Coronary artery (tissue), 2 donors: Measurements from ENCODE around the gene FAM83C.

ENCODE experiments used
- DNase-seq: peaks from one replicate; pipeline ENCODE4 v3.0.0-alpha.2; 2017; ENCODE audit warnings: low spot score
- H3K27ac ChIP-seq, 2 donors: fragments of 200-600 bp; sonication (generic); one replicate each; pipeline ENCODE4 v1.5.1; 2016 to 2019
- H3K4me3 ChIP-seq: fragments of 200-600 bp; sonication (generic); 2 replicates; pipeline ENCODE4 v1.5.1; 2016; ENCODE audit warnings: mild to moderate bottlenecking, moderate library complexity
- CTCF ChIP-seq: fragments of 200-600 bp; sonication (generic); IDR thresholded peaks from one replicate; pipeline ENCODE4 v1.5.1; 2019; ENCODE audit warnings: antibody characterized with exemption

The FAM83C gene

GRCh38 chr20:35333606-35334005 lies 41.4 kb upstream of the FAM83C start:
- no peak overlapping the region for H3K4me3 ChIP-seq
- H3K27ac ChIP-seq = no peak overlapping the region
- TF ChIP-seq CTCF = no peak
- DNase-seq = no peak

- H3K4me3 ChIP-seq = no peak overlapping the region
- no peak overlapping the region for H3K27ac ChIP-seq
- no peak for DNase-seq
- TF ChIP-seq CTCF = no peak
Observed at GRCh38 chr20:35332540-35333200, 40.4 kb upstream of the FAM83C start.

GRCh38 chr20:35329435-35330139 lies 37.4 kb upstream of the FAM83C start:
- no peak overlapping the region for H3K27ac ChIP-seq
- H3K4me3 ChIP-seq = no peak overlapping the region
- no peak for TF ChIP-seq CTCF
- DNase-seq = no peak

- DNase-seq = no peak
- no peak for TF ChIP-seq CTCF
- no peak overlapping the region for H3K27ac ChIP-seq
- H3K4me3 ChIP-seq = no peak overlapping the region
Observed at GRCh38 chr20:35328689-35329088, 36.5 kb upstream of the FAM83C start.

- no peak for DNase-seq
- TF ChIP-seq CTCF = no peak
- H3K27ac ChIP-seq = no peak overlapping the region
- no peak overlapping the region for H3K4me3 ChIP-seq
Observed at GRCh38 chr20:35328095-35328685, 36.0 kb upstream of the FAM83C start.

- H3K27ac ChIP-seq = no peak overlapping the region
- TF ChIP-seq CTCF = no peak
- DNase-seq = no peak
- H3K4me3 ChIP-seq = no peak overlapping the region
Observed at GRCh38 chr20:35327074-35327976, 35.1 kb upstream of the FAM83C start.
